D341Med (cell line): ENCODE data around the gene MORN5.
A peak's percentile ranks its signal among the peaks of the same experiment; 100 is the strongest.

ENCODE experiments used
- DNase-seq: peaks from one replicate; pipeline ENCODE4 v3.0.0; 2012; ENCODE audit warnings: low spot score

Gene MORN5

DNA sequence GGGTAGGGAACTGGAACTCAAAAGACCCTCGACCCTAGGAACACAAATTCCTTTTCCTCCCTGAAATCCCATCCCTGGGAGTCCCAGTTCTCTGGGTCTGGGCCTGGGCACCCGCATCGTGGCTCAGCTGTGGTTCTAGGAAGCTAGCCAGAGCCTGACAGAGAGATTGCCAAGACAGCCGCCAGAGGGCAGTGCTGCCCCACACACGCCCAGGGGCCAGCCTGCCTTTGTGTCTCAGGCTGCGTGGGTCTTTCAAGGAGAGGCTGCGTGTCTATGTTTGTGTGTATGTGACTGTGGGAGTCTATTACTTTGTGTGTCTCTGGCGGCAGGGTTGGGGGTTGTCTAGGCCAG, 34.6 kb upstream of the MORN5 start:
- peak; percentile 92 for DNase-seq

- no peak for DNase-seq
Measured at GRCh38 chr9:122125509-122126330, 34.0 kb upstream of the MORN5 start.

DNA sequence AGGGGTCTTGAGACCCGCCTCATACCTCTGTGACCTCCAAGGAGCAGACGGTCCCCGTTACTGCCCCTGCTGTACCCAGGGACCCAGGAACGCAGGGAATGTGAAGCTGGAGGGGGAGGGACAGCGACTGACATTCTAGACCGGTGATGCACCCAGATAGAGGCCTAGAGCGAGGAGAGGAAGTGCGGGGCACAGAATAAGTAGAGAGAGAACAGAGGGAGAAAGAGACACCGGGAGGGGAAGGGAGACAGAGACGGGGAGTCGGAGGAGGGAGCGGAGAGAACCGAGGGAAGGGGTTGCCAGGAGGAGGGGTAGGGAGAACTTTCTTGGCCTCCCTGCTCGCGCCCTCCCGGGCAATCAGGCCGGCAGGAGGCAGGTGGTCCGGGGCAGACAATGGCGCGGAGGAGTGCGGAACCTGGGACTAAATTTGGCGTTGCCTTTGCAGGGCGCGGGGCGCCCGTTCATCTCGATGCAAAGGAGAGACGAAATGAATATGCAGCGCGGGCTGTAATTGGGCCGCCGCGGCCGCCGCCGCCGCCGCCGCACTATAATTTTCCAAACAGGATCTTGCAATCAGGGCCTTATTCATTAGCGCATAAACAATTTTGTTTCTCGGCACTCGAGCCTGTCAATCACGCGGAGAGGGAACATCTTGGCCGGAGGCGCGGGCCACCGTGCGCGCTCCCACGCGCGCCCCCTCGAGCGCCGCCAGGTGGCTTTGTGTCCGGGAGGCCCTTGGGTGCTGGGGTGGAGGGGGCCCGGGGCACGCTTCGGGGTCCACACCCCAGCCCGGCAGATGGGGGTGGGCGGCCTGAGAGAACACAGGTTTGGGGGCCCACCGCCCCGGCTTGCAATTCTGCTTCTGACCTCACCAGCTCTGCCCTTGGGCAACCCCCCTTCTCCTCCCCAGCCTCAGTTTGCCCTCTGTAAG, 33.1 kb upstream of the MORN5 start:
- DNase-seq, result no peak

- DNase-seq, result no peak
Measured at GRCh38 chr9:122127396-122127798, 32.3 kb upstream of the MORN5 start.

GRCh38 chr9:122128007-122128968, 31.4 kb upstream of the MORN5 start:
- no peak for DNase-seq

DNA sequence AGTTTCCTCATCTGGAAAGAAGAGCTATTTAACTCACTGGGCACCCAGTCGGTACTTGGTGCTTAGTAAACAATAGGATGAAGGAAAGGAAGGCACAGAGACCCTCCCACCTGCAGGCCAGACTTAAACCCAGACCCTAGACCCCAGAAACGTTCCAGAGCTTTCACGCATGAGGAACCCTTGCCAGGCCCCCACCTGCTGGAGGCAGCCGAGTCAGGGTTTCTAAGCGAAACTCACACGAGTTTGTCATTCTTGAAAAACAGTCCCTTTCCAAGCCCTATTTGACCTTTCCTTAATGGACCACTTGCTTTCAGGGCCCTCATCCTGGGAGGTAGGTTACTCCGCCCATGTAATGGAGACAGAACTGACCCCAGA, 30.8 kb upstream of the MORN5 start:
- DNase-seq, result no peak

- no peak for DNase-seq
Measured at GRCh38 chr9:122129969-122130368, 29.7 kb upstream of the MORN5 start.

GRCh38 chr9:122130837-122131236, 28.9 kb upstream of the MORN5 start:
- DNase-seq, result no peak

- no peak for DNase-seq
Measured at GRCh38 chr9:122131401-122132001, 28.2 kb upstream of the MORN5 start.

- no peak for DNase-seq
Measured at GRCh38 chr9:122132539-122132938, 27.2 kb upstream of the MORN5 start.

DNA sequence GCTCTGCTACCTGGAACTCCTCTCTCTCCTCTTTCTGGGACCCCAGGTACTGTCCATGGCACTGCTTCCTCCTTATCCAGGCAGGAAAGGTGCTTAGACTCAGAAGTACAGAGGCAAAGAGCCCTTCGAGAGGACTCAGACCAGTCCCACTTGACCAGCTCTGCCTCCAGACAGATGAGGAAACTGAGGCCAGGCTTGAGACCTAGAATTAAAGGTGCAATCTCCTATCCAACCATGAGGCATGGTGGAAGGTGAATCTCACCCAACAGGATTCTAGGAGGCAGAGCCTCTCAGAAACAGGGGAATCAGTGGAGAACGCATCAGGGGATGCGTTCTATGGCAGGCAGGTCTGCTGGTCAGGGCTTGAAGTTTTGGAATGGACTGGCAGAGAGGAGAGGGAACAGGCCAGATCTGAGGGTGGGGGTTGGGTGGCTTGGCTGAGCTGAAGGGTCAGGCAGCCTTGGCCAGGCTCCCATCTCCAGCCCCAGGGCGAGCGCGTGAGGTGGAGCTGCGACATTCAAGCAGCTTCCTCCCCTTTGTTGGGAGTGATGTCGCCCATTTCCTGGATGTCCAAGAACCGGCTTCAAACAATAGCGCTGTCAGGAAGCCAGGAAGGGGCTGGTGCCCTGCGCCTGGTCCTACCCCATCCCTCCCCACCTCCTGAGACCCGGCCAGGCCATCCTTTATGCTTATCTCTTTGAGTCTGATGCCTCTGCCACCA, 26.3 kb upstream of the MORN5 start:
- no peak for DNase-seq

- no peak for DNase-seq
Measured at GRCh38 chr9:122133984-122134535, 25.6 kb upstream of the MORN5 start.

GRCh38 chr9:122134822-122135528, 24.7 kb upstream of the MORN5 start:
- no peak for DNase-seq

DNA sequence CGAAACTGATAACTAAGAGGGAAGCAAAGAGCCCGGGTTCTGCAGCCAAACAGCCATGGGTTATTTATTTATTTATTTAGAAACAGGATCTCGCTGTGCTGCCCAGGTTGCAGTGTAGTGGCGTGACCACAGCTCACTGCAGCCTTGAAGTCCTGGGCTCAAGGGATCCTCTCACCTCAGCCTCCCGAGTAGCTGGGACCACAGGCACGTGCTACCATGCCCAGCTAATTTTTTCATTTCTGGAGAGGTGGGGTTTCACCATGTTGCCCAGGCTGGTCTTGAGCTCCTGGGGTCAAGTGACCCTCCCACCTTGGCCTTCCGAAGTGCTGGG, 24.2 kb upstream of the MORN5 start:
- DNase-seq, result no peak

- no peak for DNase-seq
Measured at GRCh38 chr9:122138560-122139268, 21.0 kb upstream of the MORN5 start.

DNA sequence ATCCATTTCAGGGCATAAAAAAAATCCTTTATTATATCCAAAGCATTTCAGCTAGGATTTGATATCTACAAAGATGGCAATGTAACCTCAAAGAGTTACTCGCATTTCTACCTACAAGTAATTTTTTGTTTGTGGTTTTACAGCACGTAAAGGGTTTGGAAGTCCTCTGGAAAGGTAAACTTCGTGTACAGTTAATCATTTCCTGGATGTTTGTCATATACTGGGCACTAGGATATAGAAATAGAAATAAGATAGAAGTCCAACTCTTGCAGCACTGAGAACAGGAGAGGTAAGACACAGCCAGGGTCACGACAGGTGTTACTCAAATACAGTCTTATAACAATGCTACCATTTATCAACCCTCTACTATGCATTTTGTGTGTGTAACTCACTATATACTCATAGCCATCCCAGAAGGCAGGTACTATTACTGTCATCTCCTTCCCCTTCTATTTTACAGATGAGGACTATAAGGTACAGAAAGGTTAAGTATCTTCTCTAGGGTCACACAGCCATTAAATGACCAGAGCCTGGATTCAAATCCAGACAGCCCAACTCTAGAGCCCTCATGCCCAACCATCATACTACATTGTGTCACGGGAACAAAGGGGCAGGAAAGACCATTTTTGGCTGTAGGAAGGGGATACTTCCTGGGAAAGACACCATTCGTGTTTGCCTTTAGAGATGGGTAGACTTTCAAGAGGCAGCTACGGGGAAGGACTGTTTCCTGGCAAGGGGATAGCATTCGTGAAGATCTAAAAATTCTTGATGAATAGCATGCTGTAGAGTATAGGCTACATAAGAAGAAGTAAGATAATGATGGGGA, 19.1 kb upstream of the MORN5 start:
- no peak for DNase-seq

DNA sequence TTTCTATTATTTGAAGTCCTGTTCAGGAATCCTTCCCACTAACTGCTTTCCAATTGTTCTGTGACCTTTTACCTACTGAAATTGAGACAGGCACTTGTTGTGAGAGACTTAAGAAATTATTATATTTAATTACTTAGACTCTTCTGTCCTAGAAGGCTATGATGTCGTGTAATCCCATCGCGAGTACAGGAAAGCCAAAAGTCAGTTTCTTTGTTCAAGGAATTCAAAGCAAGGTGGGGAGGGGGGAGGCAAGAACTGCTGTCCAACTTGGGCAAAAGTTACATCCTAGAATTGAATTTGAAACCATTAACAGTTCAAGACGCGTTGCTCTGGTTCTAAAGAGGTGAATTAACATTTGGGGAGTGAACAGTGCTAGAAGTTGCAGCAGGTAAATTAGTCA, 18.0 kb upstream of the MORN5 start:
- no peak for DNase-seq

DNA sequence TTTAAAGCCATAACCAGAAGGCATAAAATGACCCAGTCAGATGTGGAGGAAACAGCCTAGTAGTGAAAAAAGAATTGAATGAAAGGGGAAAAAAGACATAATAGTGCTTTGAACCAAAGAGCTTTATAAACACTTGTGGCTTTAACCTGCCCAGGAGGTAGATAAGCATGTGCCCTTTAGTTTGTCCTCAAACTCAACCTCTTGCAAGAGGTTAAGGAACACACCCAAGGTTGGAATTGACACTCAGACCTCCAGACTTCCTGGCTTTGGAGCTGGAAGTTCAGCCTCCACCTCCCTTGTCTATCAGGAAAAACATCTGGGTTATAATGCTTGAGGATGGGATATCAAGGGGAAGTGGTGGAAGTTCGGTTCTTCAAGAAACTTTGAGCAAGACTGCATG, 16.4 kb upstream of the MORN5 start:
- DNase-seq, result no peak
